RWPE1 (cell line): ENCODE data around the gene EPC2.
"Not testable (repeated sequence)": the region's sequence is repeated elsewhere in the genome, so short reads cannot be mapped to it uniquely, and the experiment has no call there.

ENCODE experiments used
- CTCF ChIA-PET: fragments of 350-600 bp; sonication (Branson Sonifier 250); formaldehyde crosslinking; extraction: SDS; loops from one replicate; lab custom pipeline; 2021; lab: Yijun Ruan, JAX
- POLR2A ChIA-PET: fragments of 400-600 bp; formaldehyde crosslinking; extraction: SDS; loops from one replicate; lab custom pipeline; 2020; ENCODE audit warnings: antibody characterized with exemption; ENCODE audit not compliant: low non-redundant PET; lab: Yijun Ruan, JAX
- DNase-seq: peaks from one replicate; pipeline ENCODE4 v3.0.0; 2012; ENCODE audit warnings: low spot score
- H3K27ac ChIP-seq: fragments of 450-650 bp; 2 replicates; pipeline ENCODE4 v1.5.1; 2017
- TF ChIP-seq, protein P1 (sequence below): fragments of 450-650 bp; conservative IDR thresholded peaks from 2 replicates; pipeline ENCODE4 v1.5.1; 2017; ENCODE audit warnings: low read depth, mild to moderate bottlenecking

Gene EPC2

DNA sequence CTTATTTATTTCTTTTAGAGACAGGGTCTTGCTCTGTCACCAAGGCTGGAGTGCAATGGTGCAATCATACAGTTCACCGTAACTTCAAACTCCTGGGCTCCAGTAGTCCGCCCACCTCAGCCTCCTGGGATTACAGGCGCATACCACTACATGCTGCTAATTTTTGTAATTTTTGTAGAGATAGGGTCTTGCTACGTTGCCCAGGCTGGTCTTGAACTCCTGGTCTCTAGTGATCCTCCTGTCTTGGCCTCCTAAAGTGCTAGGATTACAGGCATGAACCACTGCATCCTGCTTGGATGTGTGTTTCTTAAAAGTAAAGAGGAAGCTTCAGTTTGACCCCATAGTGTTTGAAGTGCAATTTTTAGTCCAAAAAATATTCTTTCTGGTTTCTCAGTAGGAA lies 125.5 kb downstream of the EPC2 start:
- DNase-seq, result no peak
- TF ChIP-seq, protein P1, sequence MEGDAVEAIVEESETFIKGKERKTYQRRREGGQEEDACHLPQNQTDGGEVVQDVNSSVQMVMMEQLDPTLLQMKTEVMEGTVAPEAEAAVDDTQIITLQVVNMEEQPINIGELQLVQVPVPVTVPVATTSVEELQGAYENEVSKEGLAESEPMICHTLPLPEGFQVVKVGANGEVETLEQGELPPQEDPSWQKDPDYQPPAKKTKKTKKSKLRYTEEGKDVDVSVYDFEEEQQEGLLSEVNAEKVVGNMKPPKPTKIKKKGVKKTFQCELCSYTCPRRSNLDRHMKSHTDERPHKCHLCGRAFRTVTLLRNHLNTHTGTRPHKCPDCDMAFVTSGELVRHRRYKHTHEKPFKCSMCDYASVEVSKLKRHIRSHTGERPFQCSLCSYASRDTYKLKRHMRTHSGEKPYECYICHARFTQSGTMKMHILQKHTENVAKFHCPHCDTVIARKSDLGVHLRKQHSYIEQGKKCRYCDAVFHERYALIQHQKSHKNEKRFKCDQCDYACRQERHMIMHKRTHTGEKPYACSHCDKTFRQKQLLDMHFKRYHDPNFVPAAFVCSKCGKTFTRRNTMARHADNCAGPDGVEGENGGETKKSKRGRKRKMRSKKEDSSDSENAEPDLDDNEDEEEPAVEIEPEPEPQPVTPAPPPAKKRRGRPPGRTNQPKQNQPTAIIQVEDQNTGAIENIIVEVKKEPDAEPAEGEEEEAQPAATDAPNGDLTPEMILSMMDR, result no peak
- POLR2A ChIA-PET, result no interaction called here
- CTCF ChIA-PET, result interaction anchor here (0.6 kb wide), 1 partner anchor 13 kb away, joined by 3 read pairs; no protein-coding TSS in a partner anchor
- no peak overlapping the region for H3K27ac ChIP-seq

DNA sequence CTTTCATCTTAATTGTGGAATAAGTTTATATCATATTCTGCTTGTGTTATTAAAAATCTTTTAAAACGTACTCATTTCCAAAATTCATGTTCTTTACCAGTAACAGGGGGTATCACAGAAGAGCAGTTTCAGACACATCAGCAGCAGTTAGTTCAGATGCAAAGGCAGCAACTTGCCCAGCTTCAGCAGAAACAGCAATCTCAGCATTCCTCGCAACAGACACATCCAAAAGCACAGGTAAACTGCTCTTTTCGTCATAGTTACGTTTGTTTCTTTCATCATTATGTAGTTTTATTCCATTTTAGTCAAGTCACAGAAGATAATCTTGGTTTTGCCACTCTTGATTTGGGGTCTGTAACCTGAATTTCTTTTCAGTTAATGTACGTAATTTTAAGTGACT lies 137.0 kb downstream of the EPC2 start:
- ChIA-PET POLR2A (no interaction called here), CTCF (no interaction called here)
- DNase-seq, result no peak
- no peak overlapping the region for H3K27ac ChIP-seq
- TF ChIP-seq, protein P1, result no peak

DNA sequence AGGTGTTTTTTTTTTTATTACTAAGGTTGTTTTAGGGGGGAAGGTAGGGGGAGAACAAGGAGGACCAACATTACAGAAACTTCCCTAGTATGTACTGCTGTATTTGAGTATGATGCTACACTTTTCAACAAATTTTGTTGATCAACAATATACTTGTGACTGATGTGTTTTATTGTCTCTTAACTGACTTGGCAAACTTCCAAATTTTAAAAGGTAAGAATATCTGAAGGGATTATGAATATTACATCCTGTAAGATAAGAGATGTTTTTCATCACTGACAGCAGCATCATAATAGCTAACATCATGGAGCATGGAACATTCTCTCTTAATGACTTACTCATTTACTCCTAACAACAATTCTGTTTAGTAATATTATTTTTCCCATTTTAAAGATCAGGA lies 144.5 kb downstream of the EPC2 start:
- TF ChIP-seq, protein P1, result no peak
- DNase-seq, result no peak
- CTCF ChIA-PET, result interaction anchor here (1.0 kb wide), 1 partner anchor 8 kb away, joined by 4 read pairs; no protein-coding TSS in a partner anchor
- POLR2A ChIA-PET, result no interaction called here
- no peak overlapping the region for H3K27ac ChIP-seq

DNA sequence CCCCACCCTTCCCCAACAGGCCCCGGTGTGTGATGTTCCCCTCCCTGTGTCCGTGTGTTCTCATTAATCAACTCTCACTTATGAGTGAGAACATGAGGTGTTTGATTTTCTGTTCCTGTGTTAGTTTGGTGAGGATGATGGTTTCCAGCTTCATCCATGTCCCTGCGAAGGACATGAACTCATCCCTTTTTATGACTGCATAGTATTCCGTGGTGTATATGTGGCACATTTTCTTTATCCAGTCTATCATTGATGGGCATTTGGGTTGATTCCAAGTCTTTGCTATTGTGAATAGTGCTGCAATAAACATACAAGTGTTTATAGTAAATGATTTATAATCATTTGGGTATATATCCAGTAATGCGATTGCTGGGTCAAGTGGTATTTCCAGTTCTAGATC lies 145.6 kb downstream of the EPC2 start:
- DNase-seq, H3K27ac ChIP-seq, POLR2A ChIA-PET: not testable (repeated sequence)
- CTCF ChIA-PET, result interaction anchor here (0.7 kb wide), 1 partner anchor 10 kb away, joined by 5 read pairs; no protein-coding TSS in a partner anchor

DNA sequence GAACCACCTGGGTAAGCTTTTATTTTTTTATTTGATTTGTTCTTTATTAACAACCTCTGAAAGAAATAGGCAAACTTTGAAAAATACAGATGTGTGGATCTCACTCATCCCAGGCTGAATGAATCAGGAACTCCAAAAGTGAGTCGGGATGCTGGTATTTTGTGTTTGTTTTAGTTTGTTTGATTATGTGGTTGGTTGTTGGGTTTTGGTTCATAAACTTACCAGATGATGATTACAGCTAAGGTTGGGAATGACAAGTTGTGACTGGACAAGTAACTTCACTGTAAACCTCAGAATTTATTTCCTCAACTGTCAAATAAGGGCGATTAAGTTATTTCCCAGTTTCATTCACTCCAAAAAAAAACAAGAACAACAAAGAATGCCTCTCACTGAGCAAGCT lies 150.0 kb downstream of the EPC2 start:
- no peak for DNase-seq
- CTCF ChIA-PET, result no interaction called here
- TF ChIP-seq, protein P1, result no peak
- H3K27ac ChIP-seq, result no peak overlapping the region
- POLR2A ChIA-PET, result no interaction called here

DNA sequence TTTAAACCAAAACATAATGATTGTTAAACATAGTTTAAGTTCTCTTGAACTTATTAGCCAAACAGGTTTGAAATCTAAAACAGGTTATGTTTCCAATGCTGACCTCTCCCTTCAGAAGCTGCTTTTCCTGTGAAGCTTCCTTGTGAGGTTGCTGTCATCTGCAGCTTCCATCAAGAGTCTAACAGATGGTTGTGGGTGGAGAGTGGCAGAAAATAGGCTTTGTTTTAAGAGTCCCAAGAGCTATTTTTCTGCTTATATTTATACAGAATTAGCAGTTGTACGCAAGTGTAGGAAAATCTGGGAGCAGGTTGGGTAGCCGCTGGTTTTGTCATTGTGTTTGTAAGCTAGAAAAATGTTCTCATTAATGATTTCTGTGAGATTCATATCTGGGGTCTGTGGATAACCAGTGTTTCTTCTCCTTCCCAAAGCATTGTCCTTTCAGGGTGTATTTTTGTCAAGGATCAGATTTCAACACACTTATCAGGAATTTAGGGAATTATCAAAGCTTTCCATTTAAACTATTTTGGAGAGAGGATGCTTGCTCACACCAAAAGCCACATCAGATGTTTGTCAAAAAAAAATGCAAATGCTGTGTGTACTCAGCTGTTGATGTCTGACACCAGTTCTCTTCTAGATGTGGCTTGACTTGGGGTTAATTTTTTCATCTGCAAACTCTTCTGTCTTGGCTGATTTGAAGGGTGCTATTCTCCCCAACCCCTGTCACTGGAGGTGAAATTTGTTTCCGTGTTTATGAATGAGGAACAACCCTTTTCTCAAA lies 152.4 kb downstream of the EPC2 start:
- CTCF ChIA-PET, result interaction anchor here (0.5 to 0.9 kb wide), 5 partner anchors 8 to 1705 kb away, joined by 3 to 4 read pairs (median 3); no protein-coding TSS in a partner anchor
- TF ChIP-seq, protein P1, result no peak
- DNase-seq, result no peak
- H3K27ac ChIP-seq, result no peak overlapping the region
- POLR2A ChIA-PET, result no interaction called here
